Subcutaneous adipose tissue (tissue), 4 donors: ENCODE data around the gene IGSF21. TPM values are rescaled to one million over a fixed set of nuclear protein-coding genes. Genes with fewer than 3 reads are reported as not detected.

Experiments used
- total RNA-seq, 4 donors: library from RNA; depleted of rRNA; stranded (reverse); fragments of >200 nt; gene quantifications; one replicate each; pipeline ENCODE4 v1.1.0, GENCODE V29; 2016
- TF ChIP-seq, protein P1 (sequence below): fragments of 450-650 bp; IDR thresholded peaks from one replicate; pipeline ENCODE4 v1.5.1; 2016; ENCODE audit warnings: low read depth, mild to moderate bottlenecking, control low read depth, antibody characterized with exemption, moderate library complexity

IGSF21 gene
- total RNA-seq, 4 donors from 2014 or later: 0.98 to 12.6 (median 4.4) TPM; not detected in 1

DNA sequence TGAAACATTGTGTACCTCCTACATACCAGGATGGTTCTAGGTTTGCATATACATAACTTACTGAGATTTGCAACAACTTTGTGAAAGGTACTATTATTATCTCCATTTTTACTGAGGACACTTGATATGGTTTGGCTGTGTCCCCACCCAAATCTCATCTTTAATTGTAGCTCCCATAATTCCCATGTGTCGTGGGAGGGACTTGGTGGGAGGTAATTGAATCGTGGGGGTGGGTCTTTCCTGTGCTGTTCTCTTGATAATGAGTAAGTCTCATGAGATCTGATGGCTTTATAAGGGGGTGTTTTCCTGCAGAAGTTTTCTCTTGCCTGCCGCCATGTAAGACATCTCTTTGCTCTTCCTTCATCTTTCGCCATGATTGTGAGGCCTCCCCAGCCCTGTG, 40.1 kb downstream of the IGSF21 start:
- TF ChIP-seq, protein P1, sequence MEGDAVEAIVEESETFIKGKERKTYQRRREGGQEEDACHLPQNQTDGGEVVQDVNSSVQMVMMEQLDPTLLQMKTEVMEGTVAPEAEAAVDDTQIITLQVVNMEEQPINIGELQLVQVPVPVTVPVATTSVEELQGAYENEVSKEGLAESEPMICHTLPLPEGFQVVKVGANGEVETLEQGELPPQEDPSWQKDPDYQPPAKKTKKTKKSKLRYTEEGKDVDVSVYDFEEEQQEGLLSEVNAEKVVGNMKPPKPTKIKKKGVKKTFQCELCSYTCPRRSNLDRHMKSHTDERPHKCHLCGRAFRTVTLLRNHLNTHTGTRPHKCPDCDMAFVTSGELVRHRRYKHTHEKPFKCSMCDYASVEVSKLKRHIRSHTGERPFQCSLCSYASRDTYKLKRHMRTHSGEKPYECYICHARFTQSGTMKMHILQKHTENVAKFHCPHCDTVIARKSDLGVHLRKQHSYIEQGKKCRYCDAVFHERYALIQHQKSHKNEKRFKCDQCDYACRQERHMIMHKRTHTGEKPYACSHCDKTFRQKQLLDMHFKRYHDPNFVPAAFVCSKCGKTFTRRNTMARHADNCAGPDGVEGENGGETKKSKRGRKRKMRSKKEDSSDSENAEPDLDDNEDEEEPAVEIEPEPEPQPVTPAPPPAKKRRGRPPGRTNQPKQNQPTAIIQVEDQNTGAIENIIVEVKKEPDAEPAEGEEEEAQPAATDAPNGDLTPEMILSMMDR: no peak

DNA sequence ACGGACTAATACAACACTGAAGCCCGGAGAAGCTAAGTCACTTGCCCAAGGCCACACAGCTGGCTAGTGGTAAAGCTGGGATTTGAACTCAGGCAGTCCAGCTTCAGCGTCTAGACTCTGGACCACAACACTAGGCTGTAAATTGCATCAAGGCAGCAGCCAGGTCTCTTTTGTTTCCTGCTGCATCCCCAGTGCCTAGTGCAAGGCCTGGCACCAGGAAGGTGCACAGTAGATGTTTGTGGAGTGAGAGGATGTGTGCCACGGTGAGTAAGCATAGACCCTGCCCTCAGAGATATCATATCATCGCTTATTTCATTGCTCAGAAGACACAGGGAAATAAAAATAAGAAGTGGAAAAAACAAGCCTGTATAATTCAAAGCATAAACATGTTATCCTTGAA, 40.9 kb downstream of the IGSF21 start:
- TF ChIP-seq, protein P1: no peak

DNA sequence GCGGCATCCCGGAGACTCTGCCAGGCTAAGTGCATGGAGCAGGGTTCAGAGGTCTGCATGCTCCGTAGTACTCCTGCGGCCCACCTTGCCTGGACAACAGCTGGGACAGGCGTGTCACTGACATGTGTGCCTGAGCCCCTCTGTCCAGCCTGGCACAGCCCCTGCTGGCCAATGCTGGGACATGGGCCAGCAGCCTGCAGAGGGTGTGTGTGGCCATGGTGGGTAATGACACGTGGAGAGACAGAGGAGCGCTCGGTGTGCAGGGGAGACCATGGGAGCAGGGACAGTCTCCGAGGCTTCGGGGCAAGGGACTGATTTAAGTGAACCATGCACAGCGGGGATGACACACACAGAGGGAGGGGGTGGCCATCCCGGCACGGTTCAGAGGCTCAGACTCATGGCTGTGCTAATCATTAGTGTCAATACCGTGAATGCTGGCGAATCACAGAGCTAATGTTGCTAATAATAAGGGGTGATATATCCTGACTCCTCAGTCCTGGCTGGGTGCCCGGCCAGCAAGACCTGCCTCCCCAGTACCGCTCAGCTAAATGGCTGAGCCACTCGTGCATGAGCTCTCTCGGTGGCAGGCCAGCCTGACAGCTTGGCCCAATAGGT, 41.5 kb downstream of the IGSF21 start:
- TF ChIP-seq, protein P1: no peak

DNA sequence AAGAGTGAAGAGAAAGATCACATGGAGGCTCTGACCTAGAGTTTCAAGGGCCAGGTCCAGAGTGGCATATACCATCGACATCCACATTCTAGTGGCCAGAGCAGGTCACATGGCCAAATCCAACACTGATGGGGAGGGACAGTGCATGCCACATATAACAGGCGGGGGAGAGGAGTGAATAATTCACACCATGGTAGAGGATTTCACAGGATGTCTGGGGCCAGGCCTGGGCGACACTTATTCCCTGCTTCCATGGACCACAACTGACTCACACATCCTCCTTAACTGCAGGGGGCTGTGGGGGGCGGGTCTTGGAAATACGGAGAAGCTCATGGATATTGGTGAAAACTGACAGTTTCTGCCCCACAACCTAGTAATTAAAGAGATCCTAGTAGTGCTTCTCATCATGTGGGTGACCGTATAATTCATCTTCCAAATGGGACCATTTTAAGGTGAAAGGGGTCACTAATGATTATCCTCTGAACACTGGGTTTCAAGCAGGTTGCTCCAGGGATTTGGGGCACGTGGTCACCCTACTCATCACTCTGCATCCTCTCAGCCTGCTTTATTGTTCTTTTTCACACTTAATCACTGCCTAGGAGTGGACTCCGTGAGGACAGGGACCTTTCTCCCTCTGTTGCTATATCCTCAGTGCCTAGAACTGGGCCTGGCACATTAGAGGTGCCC, 44.0 kb downstream of the IGSF21 start:
- TF ChIP-seq, protein P1: no peak

DNA sequence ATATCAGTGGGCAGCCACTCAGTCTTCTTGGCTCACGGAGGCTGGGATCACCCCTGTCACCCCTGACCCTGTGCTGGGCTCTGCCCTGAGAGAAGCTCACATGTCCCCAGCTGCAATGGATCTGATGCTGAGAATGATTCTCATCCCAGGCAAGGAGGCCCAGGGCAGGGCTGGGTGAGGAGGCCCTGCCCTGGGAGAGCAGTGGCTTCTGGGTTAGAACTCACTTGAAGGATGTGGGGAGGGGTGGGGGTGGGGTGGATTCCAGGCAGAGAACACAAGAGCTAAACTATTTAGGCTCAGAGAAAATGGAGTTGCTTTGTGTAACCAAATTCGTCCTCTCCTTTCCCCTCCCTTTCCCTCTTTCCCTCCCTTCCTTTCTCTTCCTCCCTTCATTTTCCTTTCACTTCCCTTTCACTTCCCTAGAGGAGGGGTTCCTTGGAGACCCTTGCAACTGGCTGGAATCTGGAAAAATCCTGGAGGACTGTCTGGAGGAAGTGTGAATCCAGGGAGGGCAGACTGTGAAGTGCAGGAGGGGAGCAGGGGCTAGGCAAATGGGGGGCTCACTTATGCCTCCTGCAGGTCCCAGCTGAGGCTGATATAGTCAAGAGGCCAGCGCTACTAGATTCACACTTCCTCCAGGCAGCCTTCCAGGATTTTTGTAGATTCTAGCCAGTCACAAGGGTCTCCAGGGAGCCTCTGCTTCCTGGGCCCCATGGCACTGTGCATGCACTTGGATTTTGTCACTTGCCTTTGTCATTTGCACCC, 47.0 kb downstream of the IGSF21 start:
- TF ChIP-seq, protein P1: no peak

DNA sequence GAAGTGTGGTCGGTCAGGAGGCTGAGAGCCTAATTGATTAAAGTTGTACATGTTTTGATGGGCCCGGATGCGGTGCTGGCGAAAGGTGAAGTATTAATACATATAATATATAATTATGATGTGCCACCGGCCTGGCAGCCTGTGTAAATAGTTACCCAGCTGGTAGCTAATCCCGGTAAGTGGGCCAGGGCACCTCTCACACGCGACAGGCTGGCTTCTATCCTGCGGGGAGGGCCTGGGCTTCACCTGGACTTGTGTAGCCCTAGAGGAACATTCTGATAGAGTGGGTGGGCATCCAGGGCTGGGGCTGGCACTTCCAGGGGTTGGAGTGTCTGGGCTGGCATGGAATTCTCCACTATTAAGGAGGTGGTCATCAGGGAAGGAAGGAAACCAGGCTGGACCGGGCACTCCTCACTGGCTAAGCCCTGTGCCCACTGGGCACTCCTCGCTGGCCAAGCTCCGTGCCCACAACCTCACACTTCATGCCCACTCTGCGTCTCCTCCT, 48.3 kb downstream of the IGSF21 start:
- TF ChIP-seq, protein P1: no peak

DNA sequence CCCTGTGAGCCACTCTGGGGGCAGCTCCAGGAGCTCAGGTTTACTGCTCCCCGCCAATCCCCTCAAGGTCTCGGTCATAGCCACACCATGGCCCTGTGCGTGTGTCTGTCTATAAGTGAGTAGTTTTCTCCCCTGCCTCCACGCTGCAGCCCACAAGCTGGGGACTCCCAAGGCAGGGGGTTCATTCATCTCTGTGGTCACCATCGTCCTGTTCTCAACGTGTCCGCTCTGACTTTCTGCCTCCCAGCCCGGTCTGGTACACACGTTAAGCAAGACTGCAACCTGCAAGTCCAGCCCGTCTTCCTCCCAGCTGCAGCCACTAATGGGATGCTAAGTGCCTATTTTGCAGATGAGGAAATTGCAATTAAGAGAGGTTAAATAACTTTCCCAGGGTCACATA, 49.8 kb downstream of the IGSF21 start:
- TF ChIP-seq, protein P1: no peak
